ENCODE measurements around the gene STK39. TPM values are rescaled to one million over a fixed set of nuclear protein-coding genes. Genes with fewer than 3 reads are reported as not detected.
A peak's percentile ranks its signal among the peaks of the same experiment; 100 is the strongest.

Gene STK39
- total and polyA plus RNA-seq, 5 experiments from 2014 or later, result 4.3 to 18.1 (median 8.3) TPM

- Mint-ChIP-seq H3K9me3 (no peaks in the 10 kb centered on the region), H3K27me3 (no peaks in the 10 kb centered on the region), H3K4me3 (no peak overlapping the region), H3K36me3 (peaks cover 0 to 12% (median 4%) of the 10 kb centered on the region in 3 donors), H3K27ac (peak overlapping the region in 1 of 10 donors; percentile 14), H3K4me1 (peaks cover 11 to 27% (median 20%) of the 10 kb centered on the region in 4 donors)
- ATAC-seq (no peak), DNase-seq (no peak)
- POLR2A ChIA-PET, result interaction anchor here (0.8 kb wide), 1 partner anchor 10 kb away, joined by 3 read pairs; the partner anchor contains the start of gene STK39
Measured at GRCh38 chr2:168237741-168238140, 9.7 kb downstream of the STK39 start.

GRCh38 chr2:168234407-168235085 lies 12.8 kb downstream of the STK39 start:
- DNase-seq (peak in 3 of 10 donors; percentile 8 to 27 (median 27)), ATAC-seq (peak; percentile 69 to 78)
- peaks cover 0 to 31% (median 19%) of the 10 kb centered on the region in 3 donors for H3K36me3 Mint-ChIP-seq
- peaks cover 13 to 36% (median 27%) of the 10 kb centered on the region in 4 donors for H3K4me1 Mint-ChIP-seq
- H3K27me3 Mint-ChIP-seq, result no peaks in the 10 kb centered on the region
- H3K4me3 Mint-ChIP-seq, result peak overlapping the region; percentile 2 to 58 (median 24)
- peak overlapping the region in 6 of 10 donors; percentile 2 to 78 (median 16) for H3K27ac Mint-ChIP-seq
- POLR2A ChIA-PET, result interaction anchor here (0.7 kb wide), 2 partner anchors 11 to 235 kb away, joined by 5 read pairs; no protein-coding TSS in a partner anchor
- peaks cover 0 to 3% (median 0%) of the 10 kb centered on the region in 9 donors for H3K9me3 Mint-ChIP-seq

- Mint-ChIP-seq H3K9me3 (peaks cover 0 to 3% (median 0%) of the 10 kb centered on the region in 9 donors), H3K27ac (peak overlapping the region in 1 of 10 donors; percentile 78), H3K27me3 (no peaks in the 10 kb centered on the region), H3K4me3 (peak overlapping the region in 4 of 10 donors; percentile 5 to 58 (median 32)), H3K4me1 (peaks cover 8 to 38% (median 27%) of the 10 kb centered on the region in 4 donors), H3K36me3 (peaks cover 0 to 31% (median 19%) of the 10 kb centered on the region in 3 donors)
- POLR2A ChIA-PET, result no interaction called here
- ATAC-seq, result peak in 1 of 2 donors; percentile 5
- no peak for DNase-seq
Measured at GRCh38 chr2:168233726-168234406, 13.5 kb downstream of the STK39 start.

GRCh38 chr2:168233166-168233565 lies 14.2 kb downstream of the STK39 start:
- DNase-seq (no peak), ATAC-seq (no peak)
- POLR2A ChIA-PET, result no interaction called here
- H3K36me3 Mint-ChIP-seq, result peaks cover 0 to 31% (median 19%) of the 10 kb centered on the region in 3 donors
- peak overlapping the region in 2 of 10 donors; percentile 1 to 3 for H3K27ac Mint-ChIP-seq
- H3K9me3 Mint-ChIP-seq, result peaks cover 0 to 3% (median 0%) of the 10 kb centered on the region in 9 donors
- peaks cover 8 to 36% (median 26%) of the 10 kb centered on the region in 4 donors for H3K4me1 Mint-ChIP-seq
- H3K4me3 Mint-ChIP-seq, result no peak overlapping the region
- no peaks in the 10 kb centered on the region for H3K27me3 Mint-ChIP-seq

- peaks cover 0 to 27% (median 14%) of the 10 kb centered on the region in 3 donors for H3K36me3 Mint-ChIP-seq
- POLR2A ChIA-PET, result no interaction called here
- peak overlapping the region in 1 of 10 donors; percentile 34 for H3K4me3 Mint-ChIP-seq
- H3K27ac Mint-ChIP-seq, result no peak overlapping the region
- no peak for DNase-seq
- peaks cover 4 to 30% (median 19%) of the 10 kb centered on the region in 4 donors for H3K4me1 Mint-ChIP-seq
- peaks cover 0 to 3% (median 0%) of the 10 kb centered on the region in 9 donors for H3K9me3 Mint-ChIP-seq
- H3K27me3 Mint-ChIP-seq, result no peaks in the 10 kb centered on the region
- no peak for ATAC-seq
Measured at GRCh38 chr2:168231609-168232241, 15.7 kb downstream of the STK39 start.

GRCh38 chr2:168230389-168230788 lies 17.0 kb downstream of the STK39 start:
- Mint-ChIP-seq H3K36me3 (peaks cover 0 to 27% (median 14%) of the 10 kb centered on the region in 3 donors), H3K9me3 (peaks cover 0 to 3% (median 0%) of the 10 kb centered on the region in 9 donors), H3K4me3 (no peak overlapping the region), H3K27ac (peak overlapping the region in 1 of 10 donors; percentile 76), H3K4me1 (peaks cover 4 to 36% (median 24%) of the 10 kb centered on the region in 4 donors), H3K27me3 (no peaks in the 10 kb centered on the region)
- DNase-seq (no peak), ATAC-seq (no peak)
- POLR2A ChIA-PET, result no interaction called here

- POLR2A ChIA-PET, result no interaction called here
- H3K27ac Mint-ChIP-seq, result peak overlapping the region in 1 of 10 donors; percentile 22
- no peaks in the 10 kb centered on the region for H3K9me3 Mint-ChIP-seq
- peaks cover 3 to 33% (median 23%) of the 10 kb centered on the region in 4 donors for H3K4me1 Mint-ChIP-seq
- no peak for ATAC-seq
- H3K4me3 Mint-ChIP-seq, result no peak overlapping the region
- no peaks in the 10 kb centered on the region for H3K27me3 Mint-ChIP-seq
- peaks cover 0 to 18% (median 9%) of the 10 kb centered on the region in 3 donors for H3K36me3 Mint-ChIP-seq
- DNase-seq, result no peak
Measured at GRCh38 chr2:168224346-168224745, 23.0 kb downstream of the STK39 start.

- Mint-ChIP-seq H3K27ac (no peak overlapping the region), H3K9me3 (no peaks in the 10 kb centered on the region), H3K36me3 (peaks cover 0 to 14% (median 9%) of the 10 kb centered on the region in 3 donors), H3K4me1 (peaks cover 8 to 37% (median 28%) of the 10 kb centered on the region in 4 donors), H3K4me3 (no peak overlapping the region), H3K27me3 (no peaks in the 10 kb centered on the region)
- DNase-seq (no peak), ATAC-seq (no peak)
- POLR2A ChIA-PET, result no interaction called here
Measured at GRCh38 chr2:168222088-168222487, 25.3 kb downstream of the STK39 start.

GRCh38 chr2:168220965-168221819 lies 26.2 kb downstream of the STK39 start:
- peaks cover 0 to 14% (median 11%) of the 10 kb centered on the region in 3 donors for H3K36me3 Mint-ChIP-seq
- H3K27me3 Mint-ChIP-seq, result no peaks in the 10 kb centered on the region
- H3K9me3 Mint-ChIP-seq, result no peaks in the 10 kb centered on the region
- POLR2A ChIA-PET, result no interaction called here
- H3K4me3 Mint-ChIP-seq, result no peak overlapping the region
- no peak for DNase-seq
- no peak for ATAC-seq
- no peak overlapping the region for H3K27ac Mint-ChIP-seq
- H3K4me1 Mint-ChIP-seq, result peaks cover 8 to 37% (median 28%) of the 10 kb centered on the region in 4 donors

- Mint-ChIP-seq H3K9me3 (no peaks in the 10 kb centered on the region), H3K27ac (no peak overlapping the region)
- ATAC-seq, result no peak
Measured at GRCh38 chr2:168217920-168218319, 29.5 kb downstream of the STK39 start.

GRCh38 chr2:168216351-168217005 lies 30.9 kb downstream of the STK39 start:
- peaks cover 0 to 20% (median 20%) of the 10 kb centered on the region in 3 donors for H3K36me3 Mint-ChIP-seq
- peaks cover 17 to 34% (median 32%) of the 10 kb centered on the region in 4 donors for H3K4me1 Mint-ChIP-seq
- DNase-seq (no peak), ATAC-seq (no peak)
- POLR2A ChIA-PET, result no interaction called here
- H3K27me3 Mint-ChIP-seq, result no peaks in the 10 kb centered on the region
- H3K4me3 Mint-ChIP-seq, result no peak overlapping the region
- H3K27ac Mint-ChIP-seq, result no peak overlapping the region
- no peaks in the 10 kb centered on the region for H3K9me3 Mint-ChIP-seq

More at GRCh38 chr2:168217920-168218319, 29.5 kb downstream of the STK39 start:
- DNase-seq, result no peak
- POLR2A ChIA-PET, result no interaction called here
- Mint-ChIP-seq H3K4me3 (no peak overlapping the region), H3K27me3 (no peaks in the 10 kb centered on the region), H3K4me1 (peaks cover 9 to 27% (median 22%) of the 10 kb centered on the region in 4 donors), H3K36me3 (peaks cover 0 to 22% (median 17%) of the 10 kb centered on the region in 3 donors)
